OCI-LY3 (cell line): ENCODE results near the gene SPTBN4.

Experiments
- H2AFZ ChIP-seq: fragments of 200-600, 300-600 bp; shearing (Covaris generic); 2 replicates; pipeline ENCODE4 v1.6.0; 2014; ENCODE audit warnings: antibody characterized with exemption, low read depth, low read length
- H3K27ac ChIP-seq: fragments of 200-600, 300-600 bp; sonication (generic); 2 replicates; pipeline ENCODE4 v1.5.1; 2014; ENCODE audit warnings: mild to moderate bottlenecking, low read length, moderate library complexity, mixed read lengths
- H3K27me3 ChIP-seq: fragments of 200-600, 300-600 bp; sonication (generic); 2 replicates; pipeline ENCODE4 v1.6.1; 2014; ENCODE audit warnings: low read depth, low read length, mixed read lengths
- H3K36me3 ChIP-seq: fragments of 200-600, 300-600 bp; sonication (generic); replicated peaks from 2 replicates; pipeline ENCODE3; 2014; ENCODE audit warnings: low read depth, low read length, mixed read lengths
- H3K4me1 ChIP-seq: fragments of 300-600, 200-600 bp; sonication (generic); 2 replicates; pipeline ENCODE4 v1.6.1; 2014; ENCODE audit warnings: low read length, mixed read lengths
- H3K4me2 ChIP-seq: fragments of 200-600, 300-600 bp; sonication (generic); 2 replicates; pipeline ENCODE4 v1.6.1; 2014; ENCODE audit warnings: low read length, mixed read lengths
- H3K4me3 ChIP-seq: fragments of 300-600, 200-600 bp; sonication (generic); 2 replicates; pipeline ENCODE4 v1.5.1; 2014; ENCODE audit warnings: antibody characterized with exemption, mild to moderate bottlenecking, low read length, moderate library complexity
- H3K79me2 ChIP-seq: fragments of 300-600, 200-600 bp; shearing (Covaris generic); 2 replicates; pipeline ENCODE4 v1.6.1; 2014; ENCODE audit warnings: mild to moderate bottlenecking, low read length, mixed read lengths
- H3K9ac ChIP-seq: fragments of 300-600, 200-600 bp; shearing (Covaris generic); 2 replicates; pipeline ENCODE4 v1.6.0; 2014; ENCODE audit warnings: mild to moderate bottlenecking, low read length, moderate library complexity
- H3K9me3 ChIP-seq: fragments of 200-600, 300-600 bp; shearing (Covaris generic); 2 replicates; pipeline ENCODE4 v1.6.1; 2014; ENCODE audit warnings: low read length, mixed read lengths; ENCODE audit not compliant: insufficient read depth
- H4K20me1 ChIP-seq: fragments of 200-600, 300-600 bp; sonication (generic); 2 replicates; pipeline ENCODE4 v1.6.1; 2016; ENCODE audit warnings: low read length, mixed read lengths; ENCODE audit not compliant: insufficient read depth
- EZH2phosphoT487 ChIP-seq: fragments of 200-600 bp; shearing (Covaris generic); IDR thresholded peaks from 2 replicates; pipeline ENCODE4 v1.6.1; 2018; ENCODE audit warnings: antibody characterized with exemption, mixed run types, low read depth
- TF ChIP-seq, protein P1 (sequence below): fragments of 200-600, 300-600 bp; sonication (generic); IDR thresholded peaks from 2 replicates; pipeline ENCODE4 v1.5.1; 2014; ENCODE audit warnings: antibody characterized with exemption, low read length, low read depth

SPTBN4 gene

GRCh38 chr19:40433391-40434216 is 33.2 kb upstream of the SPTBN4 start:
- Histone ChIP-seq H3K79me2 (no peaks in the 10 kb centered on the region), H3K27me3 (no peaks in the 10 kb centered on the region), H3K9ac (peak overlapping the region; percentile 78), H3K36me3 (no peaks in the 10 kb centered on the region), H3K27ac (peak overlapping the region; percentile 80), H4K20me1 (no peaks in the 10 kb centered on the region), H3K9me3 (no peaks in the 10 kb centered on the region), H2AFZ (peak overlapping the region; percentile 97), H3K4me1 (peaks cover 34% of the 10 kb centered on the region), H3K4me3 (peak overlapping the region; percentile 76), H3K4me2 (peak overlapping the region; percentile 95)
- no peak for TF ChIP-seq EZH2phosphoT487
- TF ChIP-seq, protein P1, sequence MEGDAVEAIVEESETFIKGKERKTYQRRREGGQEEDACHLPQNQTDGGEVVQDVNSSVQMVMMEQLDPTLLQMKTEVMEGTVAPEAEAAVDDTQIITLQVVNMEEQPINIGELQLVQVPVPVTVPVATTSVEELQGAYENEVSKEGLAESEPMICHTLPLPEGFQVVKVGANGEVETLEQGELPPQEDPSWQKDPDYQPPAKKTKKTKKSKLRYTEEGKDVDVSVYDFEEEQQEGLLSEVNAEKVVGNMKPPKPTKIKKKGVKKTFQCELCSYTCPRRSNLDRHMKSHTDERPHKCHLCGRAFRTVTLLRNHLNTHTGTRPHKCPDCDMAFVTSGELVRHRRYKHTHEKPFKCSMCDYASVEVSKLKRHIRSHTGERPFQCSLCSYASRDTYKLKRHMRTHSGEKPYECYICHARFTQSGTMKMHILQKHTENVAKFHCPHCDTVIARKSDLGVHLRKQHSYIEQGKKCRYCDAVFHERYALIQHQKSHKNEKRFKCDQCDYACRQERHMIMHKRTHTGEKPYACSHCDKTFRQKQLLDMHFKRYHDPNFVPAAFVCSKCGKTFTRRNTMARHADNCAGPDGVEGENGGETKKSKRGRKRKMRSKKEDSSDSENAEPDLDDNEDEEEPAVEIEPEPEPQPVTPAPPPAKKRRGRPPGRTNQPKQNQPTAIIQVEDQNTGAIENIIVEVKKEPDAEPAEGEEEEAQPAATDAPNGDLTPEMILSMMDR = no peak

DNA sequence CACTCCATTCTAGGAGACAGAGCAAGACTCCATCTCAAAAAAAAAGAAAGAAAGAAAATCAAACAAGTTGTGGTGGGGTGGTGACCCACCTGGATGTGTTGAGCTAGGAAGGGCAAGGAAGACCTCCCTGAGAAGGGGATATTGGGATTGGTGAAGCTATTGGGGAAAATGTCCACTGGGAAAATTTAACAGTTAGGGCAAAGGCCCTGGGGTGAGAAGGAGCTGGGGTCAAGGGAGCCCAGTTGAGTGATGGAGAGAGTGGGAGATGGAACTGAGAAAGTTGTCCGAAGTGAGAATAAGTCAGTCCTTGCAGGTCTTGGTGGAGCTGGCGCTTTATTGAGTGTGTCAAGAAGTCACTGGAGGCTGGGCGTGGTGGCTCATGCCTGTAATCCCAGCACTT is 28.5 kb upstream of the SPTBN4 start:
- Histone ChIP-seq H3K36me3 (peaks cover 29% of the 10 kb centered on the region), H3K9me3 (no peaks in the 10 kb centered on the region), H3K27me3 (no peaks in the 10 kb centered on the region), H3K9ac (no peak overlapping the region), H3K4me1 (peaks cover 35% of the 10 kb centered on the region), H4K20me1 (peaks cover 29% of the 10 kb centered on the region), H3K4me3 (no peak overlapping the region), H3K27ac (no peak overlapping the region), H3K79me2 (peaks cover 22% of the 10 kb centered on the region), H2AFZ (no peak overlapping the region), H3K4me2 (no peak overlapping the region)
- no peak for TF ChIP-seq EZH2phosphoT487
- TF ChIP-seq, protein P1 = no peak

DNA sequence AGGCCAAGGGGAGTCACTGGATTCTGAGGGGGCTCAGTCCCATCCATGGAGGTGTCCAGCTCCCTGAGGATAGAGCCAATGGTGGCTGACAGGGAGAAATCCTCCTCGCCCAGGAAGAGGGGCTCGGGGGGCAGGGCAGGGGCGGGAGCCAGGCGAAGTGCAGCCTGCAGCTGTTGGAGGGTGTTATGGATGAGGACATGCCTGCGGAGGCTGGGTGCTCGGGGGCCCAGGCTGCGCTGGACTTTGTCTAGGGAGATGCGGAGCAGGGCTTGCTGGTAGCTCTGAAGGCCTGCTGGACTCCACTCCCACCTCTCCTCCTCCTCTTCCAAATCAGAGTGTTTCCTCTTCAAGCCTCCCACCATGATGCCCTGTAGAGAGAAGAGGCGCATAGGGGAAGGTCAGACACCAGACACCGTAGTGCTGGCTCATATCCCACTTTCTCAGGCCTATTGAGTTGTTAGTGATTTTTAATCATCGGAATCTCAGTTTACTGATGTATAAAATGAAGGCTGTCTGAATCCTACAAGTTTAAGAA is 25.0 kb upstream of the SPTBN4 start:
- peaks cover 6% of the 10 kb centered on the region for H3K4me1 ChIP-seq
- H3K4me3 ChIP-seq = peak overlapping the region; percentile 96
- H3K9ac ChIP-seq = no peak overlapping the region
- H3K79me2 ChIP-seq = peaks cover 31% of the 10 kb centered on the region
- H3K9me3 ChIP-seq = no peaks in the 10 kb centered on the region
- H2AFZ ChIP-seq = no peak overlapping the region
- TF ChIP-seq, protein P1 = no peak
- TF ChIP-seq EZH2phosphoT487 = no peak
- H3K27ac ChIP-seq = no peak overlapping the region
- H4K20me1 ChIP-seq = peaks cover 29% of the 10 kb centered on the region
- H3K4me2 ChIP-seq = peak overlapping the region; percentile 75
- peaks cover 29% of the 10 kb centered on the region for H3K36me3 ChIP-seq
- H3K27me3 ChIP-seq = no peaks in the 10 kb centered on the region

GRCh38 chr19:40442328-40443130 is 24.3 kb upstream of the SPTBN4 start:
- peaks cover 29% of the 10 kb centered on the region for H3K36me3 ChIP-seq
- H3K4me1 ChIP-seq = peaks cover 6% of the 10 kb centered on the region
- H3K4me3 ChIP-seq = peak overlapping the region; percentile 96
- peak overlapping the region; percentile 75 for H3K4me2 ChIP-seq
- H2AFZ ChIP-seq = no peak overlapping the region
- peaks cover 31% of the 10 kb centered on the region for H3K79me2 ChIP-seq
- no peak for TF ChIP-seq EZH2phosphoT487
- TF ChIP-seq, protein P1 = no peak
- no peaks in the 10 kb centered on the region for H3K9me3 ChIP-seq
- H3K27me3 ChIP-seq = no peaks in the 10 kb centered on the region
- H3K27ac ChIP-seq = 0 out of 2 replicates have a peak overlapping the region, but pooled peaks have one; percentile 7
- H4K20me1 ChIP-seq = peaks cover 29% of the 10 kb centered on the region
- H3K9ac ChIP-seq = peak overlapping the region; percentile 61
